H9 (cell line): ENCODE results near the gene C15orf62. TPM values are rescaled to one million over a fixed set of nuclear protein-coding genes. Genes with fewer than 3 reads are reported as not detected.

Source experiments
- DNase-seq: peaks from one replicate; pipeline ENCODE4 v3.0.0-alpha.2; 2017
- H2AFZ ChIP-seq: one replicate; pipeline ENCODE4 v1.6.1; 2013; ENCODE audit warnings: mild to moderate bottlenecking, low read length, control low read depth, moderate library complexity
- H2AK5ac ChIP-seq: 2 replicates; pipeline ENCODE4 v1.6.1; 2013; ENCODE audit warnings: low read length, control low read depth, mixed read lengths; ENCODE audit not compliant: insufficient read length
- H2BK120ac ChIP-seq: one replicate; pipeline ENCODE4 v1.6.1; 2013; ENCODE audit warnings: low read depth, mild to moderate bottlenecking, low read length, control low read depth, inconsistent platforms; ENCODE audit not compliant: poor library complexity, severe bottlenecking
- H2BK12ac ChIP-seq: 2 replicates; pipeline ENCODE4 v1.6.1; 2013; ENCODE audit warnings: low read length, control low read depth, mixed read lengths, low read depth; ENCODE audit not compliant: insufficient read length
- H2BK15ac ChIP-seq: 2 replicates; pipeline ENCODE4 v1.6.1; 2013; ENCODE audit warnings: low read depth, low read length, control low read depth
- H2BK20ac ChIP-seq: one replicate; pipeline ENCODE4 v1.6.1; 2013; ENCODE audit warnings: low read depth, mild to moderate bottlenecking, low read length, control low read depth, inconsistent platforms; ENCODE audit not compliant: poor library complexity, severe bottlenecking
- H2BK5ac ChIP-seq: 2 replicates; pipeline ENCODE4 v1.6.1; 2013; ENCODE audit warnings: low read length, control low read depth, mixed read lengths; ENCODE audit not compliant: insufficient read length
- H3K14ac ChIP-seq: 2 replicates; pipeline ENCODE4 v1.6.1; 2013; ENCODE audit warnings: low read length, control low read depth; ENCODE audit not compliant: insufficient read depth
- H3K18ac ChIP-seq: 2 replicates; pipeline ENCODE4 v1.6.1; 2013; ENCODE audit warnings: low read depth, mild to moderate bottlenecking, mixed read lengths, low read length, control low read depth; ENCODE audit not compliant: insufficient read length
- H3K23ac ChIP-seq: 2 replicates; pipeline ENCODE4 v1.6.1; 2013; ENCODE audit warnings: low read length, control low read depth, mixed read lengths, low read depth; ENCODE audit not compliant: insufficient read length
- H3K23me2 ChIP-seq: 2 replicates; pipeline ENCODE4 v1.6.1; 2013; ENCODE audit warnings: low read depth, mild to moderate bottlenecking, mixed read lengths, low read length, control low read depth; ENCODE audit not compliant: insufficient read length, poor library complexity, severe bottlenecking
- H3K27ac ChIP-seq: 2 replicates; pipeline ENCODE4 v1.5.1; 2013; ENCODE audit warnings: low read length, control low read depth, mixed read lengths, low read depth; ENCODE audit not compliant: insufficient read length
- H3K27me3 ChIP-seq: 2 replicates; pipeline ENCODE4 v1.6.1; 2013; ENCODE audit warnings: low read length, control low read depth, inconsistent platforms; ENCODE audit not compliant: insufficient read depth
- H3K4ac ChIP-seq: 2 replicates; pipeline ENCODE4 v1.6.1; 2013; ENCODE audit warnings: low read depth, mild to moderate bottlenecking, control low read depth, inconsistent platforms, low read length, moderate library complexity
- H3K4me1 ChIP-seq: 2 replicates; pipeline ENCODE4 v1.6.1; 2013; ENCODE audit warnings: low read length, control low read depth, inconsistent platforms; ENCODE audit not compliant: insufficient read depth
- H3K4me2 ChIP-seq: 2 replicates; pipeline ENCODE4 v1.6.1; 2013; ENCODE audit warnings: low read length, control low read depth, mixed read lengths; ENCODE audit not compliant: insufficient read length, insufficient read depth
- H3K56ac ChIP-seq: 2 replicates; pipeline ENCODE4 v1.6.1; 2013; ENCODE audit warnings: low read depth, mild to moderate bottlenecking, mixed read lengths, low read length, control low read depth; ENCODE audit not compliant: insufficient read length
- H3K79me1 ChIP-seq: 2 replicates; pipeline ENCODE4 v1.6.1; 2013; ENCODE audit warnings: low read depth, mild to moderate bottlenecking, moderate library complexity, low read length, control low read depth, inconsistent platforms; ENCODE audit not compliant: insufficient read depth, poor library complexity, severe bottlenecking
- H3K79me2 ChIP-seq: 2 replicates; pipeline ENCODE4 v1.6.1; 2013; ENCODE audit warnings: low read length, control low read depth, inconsistent platforms; ENCODE audit not compliant: insufficient read depth
- H3K9ac ChIP-seq: 2 replicates; pipeline ENCODE4 v1.6.1; 2013; ENCODE audit warnings: low read length, control low read depth, mixed read lengths; ENCODE audit not compliant: insufficient read length; ENCODE audit errors: extremely low read depth
- H3K9me3 ChIP-seq: one replicate; pipeline ENCODE4 v1.6.1; 2013; ENCODE audit warnings: low read depth, low read length, inconsistent platforms; ENCODE audit not compliant: control insufficient read depth
- H3T11ph ChIP-seq: one replicate; pipeline ENCODE4 v1.6.1; 2013; ENCODE audit warnings: mild to moderate bottlenecking, low read length, control low read depth, inconsistent platforms
- H4K20me1 ChIP-seq: one replicate; pipeline ENCODE4 v1.6.1; 2013; ENCODE audit not compliant: control insufficient read depth, insufficient read length, insufficient read depth
- H4K5ac ChIP-seq: 2 replicates; pipeline ENCODE4 v1.6.1; 2013; ENCODE audit warnings: low read depth, mild to moderate bottlenecking, mixed read lengths, low read length, control low read depth; ENCODE audit not compliant: insufficient read length
- H4K8ac ChIP-seq: replicated peaks from 2 replicates; pipeline ENCODE4 v1.6.1; 2013; ENCODE audit warnings: low read length, control low read depth, mixed read lengths, low read depth; ENCODE audit not compliant: insufficient read length
- H4K91ac ChIP-seq: 2 replicates; pipeline ENCODE4 v1.6.1; 2013; ENCODE audit warnings: low read depth, mild to moderate bottlenecking, moderate library complexity, mixed read lengths, low read length, control low read depth; ENCODE audit not compliant: insufficient read length
- H3K27ac Mint-ChIP-seq, 3 experiments: 2 replicates in 2 of 3; 3 replicates in 1 of 3; pipeline ENCODE4 v1.8.0; 2020 to 2021; ENCODE audit warnings: mixed read lengths in 3 of 3, mild to moderate bottlenecking in 1 of 3, moderate library complexity in 1 of 3
- H3K27me3 Mint-ChIP-seq: 2 replicates; pipeline ENCODE4 v1.8.0; 2021; ENCODE audit warnings: low read depth, mild to moderate bottlenecking, moderate library complexity, mixed read lengths
- H3K36me3 Mint-ChIP-seq, 3 experiments: 2 replicates in 2 of 3; 3 replicates in 1 of 3; pipeline ENCODE4 v1.8.0; 2020 to 2021; ENCODE audit warnings: low read depth in 3 of 3, mixed read lengths in 3 of 3; ENCODE audit not compliant: insufficient read depth in 1 of 3
- H3K4me1 Mint-ChIP-seq, 2 experiments: 2 replicates each; pipeline ENCODE4 v1.8.0; 2020; ENCODE audit warnings: mixed read lengths in 2 of 2
- H3K4me3 Mint-ChIP-seq, 2 experiments: 2 replicates in 1 of 2; 3 replicates in 1 of 2; pipeline ENCODE4 v1.8.0; 2020 to 2021; ENCODE audit warnings: mild to moderate bottlenecking in 2 of 2, mixed read lengths in 2 of 2, moderate library complexity in 1 of 2
- H3K9me3 Mint-ChIP-seq, 2 experiments: 2 replicates in 1 of 2; 3 replicates in 1 of 2; pipeline ENCODE4 v1.8.0; 2020; ENCODE audit warnings: mild to moderate bottlenecking in 2 of 2, mixed read lengths in 2 of 2, moderate library complexity in 1 of 2
- CTCF ChIP-seq: fragments of 200-600 bp; sonication (generic); conservative IDR thresholded peaks from 3 replicates; pipeline ENCODE4 v1.8.0; 2021; ENCODE audit warnings: antibody characterized with exemption, mild to moderate bottlenecking
- WGBS: extraction: QIAGEN DNeasy Blood & Tissue Kit; methylation state at CpG from one replicate; pipeline ENCODE4 v1.1.7; 2013; ENCODE audit warnings: missing lambda C conversion rate, low lambda C conversion rate, mixed read lengths; ENCODE audit not compliant: insufficient read length; ENCODE audit errors: extremely low coverage; 5-methylcytosine and 5-hydroxymethylcytosine counted together
- total RNA-seq: library from RNA; stranded (reverse); gene quantifications from 2 replicates; pipeline ENCODE4 v1.2.1, GENCODE V29; 2021

The C15orf62 gene
- total RNA-seq, 1 experiment from 2014 or later, result 0.70 TPM

DNA sequence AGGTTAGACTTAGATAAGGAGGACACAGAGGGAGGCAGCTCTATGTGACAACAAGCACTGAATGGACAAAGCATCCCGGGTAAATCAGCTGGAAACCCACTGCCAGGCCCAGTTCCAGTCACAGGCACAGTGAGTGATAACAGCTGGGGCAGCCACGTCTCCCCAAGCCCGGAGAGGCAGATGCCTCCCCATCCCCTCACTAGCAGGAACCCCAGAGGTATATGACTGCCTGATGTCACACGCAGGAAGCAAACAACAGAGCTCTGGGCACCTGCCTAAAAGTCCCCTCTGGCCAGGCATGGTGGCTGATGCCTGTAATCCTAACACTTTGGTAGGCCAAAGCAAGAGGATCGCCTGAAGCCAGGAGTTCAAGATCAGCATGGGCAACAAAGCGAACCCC, 18.2 kb downstream of the C15orf62 start:
- Histone ChIP-seq H3K4ac (no peak overlapping the region), H3K4me1 (peaks cover 9% of the 10 kb centered on the region; the same call in 1 of the 2 replicates), H2BK20ac (no peak overlapping the region), H3K18ac (no peak overlapping the region), H3K27me3 (no peaks in the 10 kb centered on the region), H2BK15ac (no peak overlapping the region), H3K56ac (no peak overlapping the region), H3K9me3 (no peaks in the 10 kb centered on the region), H4K20me1 (no peaks in the 10 kb centered on the region), H2BK120ac (no peak overlapping the region), H3K4me2 (peak overlapping the region; percentile 43), H3T11ph (no peak overlapping the region), H3K79me1 (peaks cover 4% of the 10 kb centered on the region), H2AFZ (no peak overlapping the region), H3K9ac (no peak overlapping the region), H2BK12ac (peak overlapping the region; percentile 3), H3K14ac (no peak overlapping the region), H4K91ac (no peak overlapping the region), H3K79me2 (no peaks in the 10 kb centered on the region), H3K23me2 (no peaks in the 10 kb centered on the region), H4K5ac (no peak overlapping the region), H3K27ac (no peak overlapping the region), H2AK5ac (no peak overlapping the region), H3K23ac (no peak overlapping the region), H4K8ac (no peak overlapping the region), H2BK5ac (no peak overlapping the region)
- peak overlapping the region in 2 of 3 experiments; percentile 59 to 89; a peak in 4 of 7 replicates for H3K27ac Mint-ChIP-seq
- no peak for TF ChIP-seq CTCF
- H3K4me1 Mint-ChIP-seq, result peaks cover 43 to 48% of the 10 kb centered on the region in 2 experiments
- H3K9me3 Mint-ChIP-seq, result no peaks in the 10 kb centered on the region
- H3K4me3 Mint-ChIP-seq, result peak overlapping the region in 1 of 2 experiments; percentile 63; a peak in 1 of 5 replicates
- DNase-seq, result no peak
- H3K36me3 Mint-ChIP-seq, result peaks cover 6 to 14% (median 10%) of the 10 kb centered on the region in 3 experiments; a peak in 5 of 7 replicates
- H3K27me3 Mint-ChIP-seq, result no peaks in the 10 kb centered on the region
- WGBS, result no CpG with 5 or more reads among the region's 6 CpGs
